ENCODE measurements around the gene ZNF616.

The ZNF616 gene

GRCh38 chr19:52142001-52142595 lies 2.4 kb upstream of the ZNF616 start:
- Histone ChIP-seq H3K4me3 (ENCODE audit: low read length) (no peak overlapping the region), H3K27ac (ENCODE audit: low read length) (no peak overlapping the region), H3K9ac (ENCODE audit: low read length) (no peak overlapping the region), H3K4me1 (ENCODE audit: control insufficient read depth, low read depth, low read length) (peaks cover 8% of the 10 kb centered on the region), H3K9me3 (ENCODE audit: control insufficient read depth, low read depth, low read length) (peaks cover 3% of the 10 kb centered on the region), H3K27me3 (ENCODE audit: control insufficient read depth, insufficient read depth, low read length) (no peaks in the 10 kb centered on the region), H3K36me3 (ENCODE audit: control insufficient read depth, low read depth, low read length) (no peaks in the 10 kb centered on the region)

GRCh38 chr19:52141203-52141602 lies 1.5 kb upstream of the ZNF616 start:
- Histone ChIP-seq H3K36me3 (ENCODE audit: control insufficient read depth, low read depth, low read length) (no peaks in the 10 kb centered on the region), H3K27ac (ENCODE audit: low read length) (no peak overlapping the region), H3K4me3 (ENCODE audit: low read length) (no peak overlapping the region), H3K9me3 (ENCODE audit: control insufficient read depth, low read depth, low read length) (no peaks in the 10 kb centered on the region), H3K4me1 (ENCODE audit: control insufficient read depth, low read depth, low read length) (peaks cover 8% of the 10 kb centered on the region), H3K9ac (ENCODE audit: low read length) (no peak overlapping the region), H3K27me3 (ENCODE audit: control insufficient read depth, insufficient read depth, low read length) (no peaks in the 10 kb centered on the region)

- Histone ChIP-seq H3K36me3 (ENCODE audit: control insufficient read depth, low read depth, low read length) (no peaks in the 10 kb centered on the region), H3K4me1 (ENCODE audit: control insufficient read depth, low read depth, low read length) (peaks cover 8% of the 10 kb centered on the region), H3K9ac (ENCODE audit: low read length) (no peak overlapping the region), H3K4me3 (ENCODE audit: low read length) (peak overlapping the region; percentile 89), H3K27ac (ENCODE audit: low read length) (no peak overlapping the region), H3K27me3 (ENCODE audit: control insufficient read depth, insufficient read depth, low read length) (no peaks in the 10 kb centered on the region), H3K9me3 (ENCODE audit: control insufficient read depth, low read depth, low read length) (no peaks in the 10 kb centered on the region)
These were observed 433 bp upstream of the ZNF616 start for GRCh38 chr19:52140032-52140710.

GRCh38 chr19:52138983-52139251 lies 821 bp downstream of the ZNF616 start:
- Histone ChIP-seq H3K4me3 (ENCODE audit: low read length) (peak overlapping the region; percentile 89), H3K27me3 (ENCODE audit: control insufficient read depth, insufficient read depth, low read length) (no peaks in the 10 kb centered on the region), H3K9ac (ENCODE audit: low read length) (peak overlapping the region; percentile 95), H3K9me3 (ENCODE audit: control insufficient read depth, low read depth, low read length) (no peaks in the 10 kb centered on the region), H3K4me1 (ENCODE audit: control insufficient read depth, low read depth, low read length) (peaks cover 8% of the 10 kb centered on the region), H3K27ac (ENCODE audit: low read length) (peak overlapping the region; percentile 76), H3K36me3 (ENCODE audit: control insufficient read depth, low read depth, low read length) (no peaks in the 10 kb centered on the region)

- H3K9ac ChIP-seq (ENCODE audit: low read length) = peak overlapping the region; percentile 95
- no peaks in the 10 kb centered on the region for H3K27me3 ChIP-seq (ENCODE audit: control insufficient read depth, insufficient read depth, low read length)
- H3K4me1 ChIP-seq (ENCODE audit: control insufficient read depth, low read depth, low read length) = peaks cover 8% of the 10 kb centered on the region
- H3K4me3 ChIP-seq (ENCODE audit: low read length) = peak overlapping the region; percentile 89
- H3K36me3 ChIP-seq (ENCODE audit: control insufficient read depth, low read depth, low read length) = no peaks in the 10 kb centered on the region
- no peaks in the 10 kb centered on the region for H3K9me3 ChIP-seq (ENCODE audit: control insufficient read depth, low read depth, low read length)
- peak overlapping the region; percentile 89 for H3K27ac ChIP-seq (ENCODE audit: low read length)
These were observed 1.3 kb downstream of the ZNF616 start for GRCh38 chr19:52138278-52138982.

- H3K9ac ChIP-seq (ENCODE audit: low read length) = no peak overlapping the region
- H3K27ac ChIP-seq (ENCODE audit: low read length) = no peak overlapping the region
- H3K9me3 ChIP-seq (ENCODE audit: control insufficient read depth, low read depth, low read length) = peaks cover 82% of the 10 kb centered on the region
- H3K27me3 ChIP-seq (ENCODE audit: control insufficient read depth, insufficient read depth, low read length) = no peaks in the 10 kb centered on the region
- H3K4me3 ChIP-seq (ENCODE audit: low read length) = no peak overlapping the region
- H3K4me1 ChIP-seq (ENCODE audit: control insufficient read depth, low read depth, low read length) = no peaks in the 10 kb centered on the region
- H3K36me3 ChIP-seq (ENCODE audit: control insufficient read depth, low read depth, low read length) = peaks cover 81% of the 10 kb centered on the region
These were observed 19.5 kb downstream of the ZNF616 start for GRCh38 chr19:52120286-52120685.

GRCh38 chr19:52115526-52116053 lies 24.1 kb downstream of the ZNF616 start:
- Histone ChIP-seq H3K9me3 (ENCODE audit: control insufficient read depth, low read depth, low read length) (peaks cover 96% of the 10 kb centered on the region), H3K36me3 (ENCODE audit: control insufficient read depth, low read depth, low read length) (peaks cover 56% of the 10 kb centered on the region), H3K9ac (ENCODE audit: low read length) (no peak overlapping the region), H3K27me3 (ENCODE audit: control insufficient read depth, insufficient read depth, low read length) (no peaks in the 10 kb centered on the region), H3K4me1 (ENCODE audit: control insufficient read depth, low read depth, low read length) (no peaks in the 10 kb centered on the region), H3K4me3 (ENCODE audit: low read length) (peak overlapping the region; percentile 11), H3K27ac (ENCODE audit: low read length) (no peak overlapping the region)

GRCh38 chr19:52114691-52115090 lies 25.0 kb downstream of the ZNF616 start:
- peaks cover 87% of the 10 kb centered on the region for H3K9me3 ChIP-seq (ENCODE audit: control insufficient read depth, low read depth, low read length)
- peaks cover 47% of the 10 kb centered on the region for H3K36me3 ChIP-seq (ENCODE audit: control insufficient read depth, low read depth, low read length)
- no peak overlapping the region for H3K4me3 ChIP-seq (ENCODE audit: low read length)
- no peak overlapping the region for H3K27ac ChIP-seq (ENCODE audit: low read length)
- H3K27me3 ChIP-seq (ENCODE audit: control insufficient read depth, insufficient read depth, low read length) = no peaks in the 10 kb centered on the region
- H3K9ac ChIP-seq (ENCODE audit: low read length) = no peak overlapping the region
- no peaks in the 10 kb centered on the region for H3K4me1 ChIP-seq (ENCODE audit: control insufficient read depth, low read depth, low read length)

- Histone ChIP-seq H3K27ac (ENCODE audit: low read length) (no peak overlapping the region), H3K27me3 (ENCODE audit: control insufficient read depth, insufficient read depth, low read length) (no peaks in the 10 kb centered on the region), H3K4me1 (ENCODE audit: control insufficient read depth, low read depth, low read length) (no peaks in the 10 kb centered on the region), H3K9me3 (ENCODE audit: control insufficient read depth, low read depth, low read length) (peaks cover 86% of the 10 kb centered on the region), H3K9ac (ENCODE audit: low read length) (no peak overlapping the region), H3K4me3 (ENCODE audit: low read length) (no peak overlapping the region), H3K36me3 (ENCODE audit: control insufficient read depth, low read depth, low read length) (peaks cover 28% of the 10 kb centered on the region)
These were observed 27.1 kb downstream of the ZNF616 start for GRCh38 chr19:52112624-52113023.

GRCh38 chr19:52110780-52111179 lies 29.0 kb downstream of the ZNF616 start:
- no peak overlapping the region for H3K9ac ChIP-seq (ENCODE audit: low read length)
- no peaks in the 10 kb centered on the region for H3K27me3 ChIP-seq (ENCODE audit: control insufficient read depth, insufficient read depth, low read length)
- peaks cover 13% of the 10 kb centered on the region for H3K36me3 ChIP-seq (ENCODE audit: control insufficient read depth, low read depth, low read length)
- no peak overlapping the region for H3K27ac ChIP-seq (ENCODE audit: low read length)
- no peak overlapping the region for H3K4me3 ChIP-seq (ENCODE audit: low read length)
- peaks cover 79% of the 10 kb centered on the region for H3K9me3 ChIP-seq (ENCODE audit: control insufficient read depth, low read depth, low read length)
- H3K4me1 ChIP-seq (ENCODE audit: control insufficient read depth, low read depth, low read length) = no peaks in the 10 kb centered on the region

GRCh38 chr19:52102782-52103181 lies 37.0 kb downstream of the ZNF616 start:
- no peak overlapping the region for H3K4me3 ChIP-seq (ENCODE audit: low read length)
- no peak overlapping the region for H3K27ac ChIP-seq (ENCODE audit: low read length)
- no peaks in the 10 kb centered on the region for H3K36me3 ChIP-seq (ENCODE audit: control insufficient read depth, low read depth, low read length)
- no peaks in the 10 kb centered on the region for H3K4me1 ChIP-seq (ENCODE audit: control insufficient read depth, low read depth, low read length)
- peaks cover 50% of the 10 kb centered on the region for H3K9me3 ChIP-seq (ENCODE audit: control insufficient read depth, low read depth, low read length)
- H3K9ac ChIP-seq (ENCODE audit: low read length) = no peak overlapping the region
- H3K27me3 ChIP-seq (ENCODE audit: control insufficient read depth, insufficient read depth, low read length) = no peaks in the 10 kb centered on the region
